HepG2 (cell line): Measurements from ENCODE around the gene KCNJ14. TPM values are rescaled to one million over a fixed set of nuclear protein-coding genes. Genes with fewer than 3 reads are reported as not detected.
"Not testable (repeated sequence)": the region's sequence is repeated elsewhere in the genome, so short reads cannot be mapped to it uniquely, and the experiment has no call there.

Experiments
- ATAC-seq: fragments of 200-7000 bp; cut with Tn5 transposase; 3 replicates; pipeline ENCODE4 v1.9.1; 2020; ENCODE audit warnings: mild to moderate bottlenecking, moderate library complexity
- BruUV-seq: library from RNA; stranded (reverse); fragments of 400-500 nt; replicated peaks from 2 replicates; lab custom pipeline; 2021; lab: Mats Ljungman, UMichigan
- CTCF ChIA-PET: fragments of 300-600 bp; formaldehyde crosslinking; extraction: SDS; loops from one replicate; lab custom pipeline; 2021; ENCODE audit warnings: low total read pairs, inconsistent platforms, low intra/inter-chr PET ratio; lab: Yijun Ruan, JAX
- POLR2A ChIA-PET: fragments of 350-600 bp; sonication (Branson Sonifier 250); formaldehyde crosslinking; loops from one replicate; lab custom pipeline; 2020; ENCODE audit warnings: antibody characterized with exemption, inconsistent platforms; lab: Yijun Ruan, JAX
- DNase-seq: peaks from one replicate; pipeline ENCODE4 v3.0.0-alpha.2; 2015; ENCODE audit warnings: low spot score
- FAIRE-seq: peaks from 3 replicates; lab custom pipeline; 2011; peaks lifted over from hg19 to GRCh38; lab: Jason Lieb, UNC
- H2AFZ ChIP-seq: one replicate; pipeline ENCODE4 v1.6.1; 2011; ENCODE audit warnings: low read length, inconsistent platforms
- H3K27ac ChIP-seq: fragments of 300-600 bp; 3 replicates; pipeline ENCODE4 v1.8.0; 2011; ENCODE audit warnings: mixed run types, mild to moderate bottlenecking, mixed read lengths, low read length, inconsistent platforms; ENCODE audit not compliant: insufficient read depth; ENCODE audit errors: extremely low read length
- H3K27me3 ChIP-seq, 2 experiments: fragments of 200-600 bp in 1 of 2; 2 replicates in 1 of 2; 3 replicates in 1 of 2; pipeline versions ENCODE4 v1.6.0 to v1.8.0; 2011; ENCODE audit warnings: low read length in 2 of 2, mild to moderate bottlenecking in 2 of 2, moderate library complexity in 2 of 2, inconsistent platforms in 1 of 2; ENCODE audit not compliant: insufficient read depth in 2 of 2, control insufficient read depth in 1 of 2
- H3K36me3 ChIP-seq, 2 experiments: fragments of 200-600 bp in 1 of 2; replicated peaks in 1 of 2; 2 replicates in 1 of 2; 3 replicates in 1 of 2; pipeline versions ENCODE4 v1.5.1 to v1.8.0; 2011; ENCODE audit warnings: low read length in 2 of 2, inconsistent platforms in 1 of 2; ENCODE audit not compliant: insufficient read depth in 2 of 2, control insufficient read depth in 1 of 2
- H3K4me1 ChIP-seq: 2 replicates; pipeline ENCODE4 v1.5.1; 2012; ENCODE audit warnings: low read length, inconsistent platforms; ENCODE audit not compliant: insufficient read depth
- H3K4me2 ChIP-seq: 2 replicates; pipeline ENCODE4 v1.6.0; 2011; ENCODE audit warnings: low read depth, low read length, inconsistent platforms
- H3K4me3 ChIP-seq, 3 experiments: fragments of 200-600 bp in 1 of 3; sonication (generic), shearing (Covaris generic) in 1 of 3; replicated peaks in 1 of 3; 2 replicates each; pipeline ENCODE4 v1.5.1; 2011 to 2016; ENCODE audit warnings: low read length in 3 of 3, inconsistent platforms in 2 of 3, low read depth in 2 of 3, mild to moderate bottlenecking in 2 of 3, control low read depth in 1 of 3, mixed read lengths in 1 of 3; ENCODE audit not compliant: insufficient read depth in 1 of 3
- H3K79me2 ChIP-seq: one replicate; pipeline ENCODE4 v1.6.1; 2011; ENCODE audit warnings: low read length, inconsistent platforms; ENCODE audit not compliant: insufficient read depth
- H3K9ac ChIP-seq: 2 replicates; pipeline ENCODE4 v1.6.0; 2011; ENCODE audit warnings: mild to moderate bottlenecking, low read depth, low read length, inconsistent platforms; ENCODE audit not compliant: insufficient read depth
- H3K9me3 ChIP-seq: 2 replicates; pipeline ENCODE4 v1.5.1; 2012; ENCODE audit warnings: mild to moderate bottlenecking, low read length
- H4K20me1 ChIP-seq: 2 replicates; pipeline ENCODE4 v1.6.0; 2011; ENCODE audit warnings: inconsistent platforms, mild to moderate bottlenecking, low read length, moderate library complexity; ENCODE audit not compliant: insufficient read depth
- EHMT2 ChIP-seq: fragments of 200-600 bp; sonication (generic); IDR thresholded peaks from 2 replicates; pipeline ENCODE4 v1.7.0; 2017; ENCODE audit warnings: antibody characterized with exemption, low read depth, low read length, borderline replicate concordance
- FOSL2 ChIP-seq: sonication (generic); formaldehyde crosslinking; IDR thresholded peaks from 2 replicates; pipeline ENCODE4 v1.4.0; 2020; ENCODE audit warnings: missing genetic modification reagents
- FOXC1 ChIP-seq: sonication (generic); formaldehyde crosslinking; IDR thresholded peaks from 2 replicates; pipeline ENCODE4 v1.8.0; 2022; ENCODE audit warnings: mild to moderate bottlenecking, missing genetic modification reagents, borderline replicate concordance
- HIC2 ChIP-seq: sonication (generic); formaldehyde crosslinking; IDR thresholded peaks from 2 replicates; pipeline ENCODE4 v1.9.0; 2022; ENCODE audit warnings: low read depth, missing genetic modification reagents
- MEIS1 ChIP-seq: sonication (generic); formaldehyde crosslinking; IDR thresholded peaks from 2 replicates; pipeline ENCODE4 v1.9.0; 2021; ENCODE audit warnings: mild to moderate bottlenecking, missing genetic modification reagents, moderate library complexity, borderline replicate concordance
- RAD21 ChIP-seq: fragments of 450-650 bp; formaldehyde crosslinking; IDR thresholded peaks from 2 replicates; pipeline ENCODE4 v1.5.0; 2020; ENCODE audit warnings: mild to moderate bottlenecking
- SOX6 ChIP-seq, 2 experiments: fragments of 450-650 bp in 1 of 2; sonication (generic) in 1 of 2; formaldehyde crosslinking in 1 of 2; IDR thresholded peaks; 2 replicates each; pipeline versions ENCODE4 v1.4.0 to v1.6.1; 2017 to 2020; ENCODE audit warnings: antibody characterized with exemption in 1 of 2, mild to moderate bottlenecking in 1 of 2, missing genetic modification reagents in 1 of 2
- TCF7L2 ChIP-seq: IDR thresholded peaks from 2 replicates; pipeline ENCODE4 v1.6.1; 2011; ENCODE audit warnings: mild to moderate bottlenecking, low read depth, low read length, moderate library complexity
- TEAD3 ChIP-seq: optimal IDR thresholded peaks from 2 replicates; pipeline ENCODE3; 2016; ENCODE audit warnings: borderline replicate concordance
- THAP8 ChIP-seq: sonication (generic); formaldehyde crosslinking; IDR thresholded peaks from 2 replicates; pipeline ENCODE4 v1.5.1; 2020; ENCODE audit warnings: missing genetic modification reagents, mild to moderate bottlenecking, borderline replicate concordance
- ZBTB1 ChIP-seq: sonication (generic); formaldehyde crosslinking; IDR thresholded peaks from 2 replicates; pipeline ENCODE4 v1.4.0; 2020; ENCODE audit warnings: missing genetic modification reagents, borderline replicate concordance
- ZFY ChIP-seq: sonication (generic); formaldehyde crosslinking; IDR thresholded peaks from 2 replicates; pipeline ENCODE4 v1.4.0; 2020; ENCODE audit warnings: missing genetic modification reagents
- ZKSCAN1 ChIP-seq: fragments of 150-350 bp; IDR thresholded peaks from 2 replicates; pipeline ENCODE4 v1.6.1; 2014; ENCODE audit warnings: low read length
- ZNF687 ChIP-seq: sonication (generic); formaldehyde crosslinking; IDR thresholded peaks from 2 replicates; pipeline ENCODE4 v1.5.1; 2020; ENCODE audit warnings: mild to moderate bottlenecking, missing genetic modification reagents, moderate library complexity
- WGBS: methylation state at CpG from one replicate; pipeline ENCODE4 v1.1.6; 2017; ENCODE audit warnings: low lambda C conversion rate; 5-methylcytosine and 5-hydroxymethylcytosine counted together
- in situ Hi-C: cut with HindIII; loops from 2 replicates; pipeline ENCODE4 v1.10.0; 2017; ENCODE audit warnings: low pct_unique_long_range_greater_than_20kb; ENCODE audit not compliant: extremely low pct_ligation_motif_present
- intact Hi-C: fragments of 100-400 bp; cut with micrococcal nuclease; formaldehyde crosslinking; loops from one replicate; pipeline ENCODE4 v1.10.0; 2022; ENCODE audit not compliant: unreplicated experiment
- polyA plus RNA-seq, 8 experiments: library from polyadenylated mRNA; depleted of rRNA in 3 of 8; stranded (reverse) in 7 of 8; unstranded in 1 of 8; fragments of >200 nt; fragmentation: Illumina TruSeq in 4 of 8; extraction: Trizol in 4 of 8; gene quantifications; 2 replicates each; pipeline versions ENCODE4 v1.2.1 to v1.2.3, GENCODE V29; 2011 to 2016; ENCODE audit warnings: low read depth in 4 of 8, missing spikeins in 1 of 8, mixed read lengths in 1 of 8; ENCODE audit not compliant: insufficient read depth in 1 of 8
- total RNA-seq, 5 experiments: library from RNA; depleted of rRNA; stranded (reverse); fragments of >200 nt; fragmentation: Illumina TruSeq; extraction: Trizol; gene quantifications; 2 replicates each; pipeline ENCODE4 v1.2.3, GENCODE V29; 2016; ENCODE audit warnings: low read depth in 1 of 5

Gene KCNJ14
- total and polyA plus RNA-seq, 2 of the 13 experiments (the other 11 are each of a cell fraction or from before 2014, with no cell fraction given), result 0.20 to 0.51 TPM

- TF ChIP-seq ZNF687 (CRISPR knock-in tag) (peak; percentile 40; the same call in 1 of the 2 replicates), RAD21 (CRISPR knock-in tag) (no peak), ZKSCAN1 (no peak), ZBTB1 (CRISPR knock-in tag) (no peak), FOXC1 (CRISPR knock-in tag) (no peak), SOX6 (IDR thresholded peaks at IDR 0.05) (no peak), SOX6 (CRISPR knock-in tag; IDR thresholded peaks at IDR 0.05) (no peak), THAP8 (CRISPR knock-in tag) (no peak), FOSL2 (peak; percentile 70), TCF7L2 (no peak), MEIS1 (CRISPR knock-in tag) (no peak), EHMT2 (no peak), TEAD3 (CRISPR knock-in tag) (peak; percentile 56), ZFY (CRISPR knock-in tag) (no peak), HIC2 (CRISPR knock-in tag) (peak; percentile 62)
- TF ChIP-seq, all 625 proteins: peak for 6
These were observed 32.6 kb downstream of the KCNJ14 start (continued) for GRCh38 chr19:48487948-48488347.

GRCh38 chr19:48488478-48488877, 33.1 kb downstream of the KCNJ14 start:
- H3K9me3 ChIP-seq, DNase-seq, H3K36me3 ChIP-seq, FAIRE-seq, ATAC-seq, in situ Hi-C loops, H4K20me1 ChIP-seq, H3K9ac ChIP-seq, BruUV-seq, H3K79me2 ChIP-seq, H3K27me3 ChIP-seq, intact Hi-C loops, H3K4me3 ChIP-seq, H3K27ac ChIP-seq, H2AFZ ChIP-seq: not testable (repeated sequence)
- ChIA-PET CTCF (interaction anchor here (1.5 kb wide), 1 partner anchor 96 kb away, joined by 6 read pairs; no protein-coding TSS in a partner anchor), POLR2A (interaction anchor here (1.2 to 2.1 kb wide), 4 partner anchors 9 to 131 kb away, joined by 4 to 11 read pairs (median 8); partner anchors contain the start of genes RPL18 and SPHK2)
- WGBS, result 76% methylated on average over 7 of the region's 7 CpGs
- peaks cover 44% of the 10 kb centered on the region for H3K4me1 ChIP-seq
- 0 out of 2 replicates have a peak overlapping the region, but pooled peaks have one; percentile 67 for H3K4me2 ChIP-seq
